Omental fat pad (tissue), 4 donors: ENCODE measurements around the gene TIMM21. TPM values are rescaled to one million over a fixed set of nuclear protein-coding genes. Genes with fewer than 3 reads are reported as not detected.

ENCODE experiments used
- ATAC-seq: fragments of 150-250 bp; one replicate; pipeline ENCODE4 v1.9.1; 2016; ENCODE audit warnings: mild to moderate bottlenecking, moderate library complexity; ENCODE audit not compliant: low FRiP score
- DNase-seq: peaks from one replicate; pipeline ENCODE4 v3.0.0-alpha.2; 2019; ENCODE audit warnings: low spot score
- CTCF ChIP-seq, 3 donors: fragments of 450-650 bp; IDR thresholded peaks; one replicate each; pipeline ENCODE4 v1.5.1; 2016 to 2017; ENCODE audit warnings: antibody characterized with exemption in 3 of 3, mild to moderate bottlenecking in 3 of 3, moderate library complexity in 2 of 3
- total RNA-seq, 4 donors: library from RNA; depleted of rRNA; stranded (reverse); fragments of >200 nt; gene quantifications; one replicate each; pipeline ENCODE4 v1.1.0, GENCODE V29; 2016

TIMM21 gene
- total RNA-seq, 4 donors from 2014 or later: 33.9 to 44.5 (median 38.8) TPM

- TF ChIP-seq CTCF (IDR thresholded peaks at IDR 0.05): no peak
- no peak for DNase-seq
- ATAC-seq: no peak
Observed at GRCh38 chr18:74132201-74132600, 16.1 kb upstream of the TIMM21 start.

- no peak for TF ChIP-seq CTCF (IDR thresholded peaks at IDR 0.05)
- ATAC-seq: no peak
- DNase-seq: no peak
Observed at GRCh38 chr18:74137920-74138538, 10.3 kb upstream of the TIMM21 start.

GRCh38 chr18:74139411-74139810 is 8.9 kb upstream of the TIMM21 start:
- DNase-seq: no peak
- no peak for ATAC-seq

GRCh38 chr18:74139888-74140287 is 8.4 kb upstream of the TIMM21 start:
- no peak for TF ChIP-seq CTCF (IDR thresholded peaks at IDR 0.05)
- DNase-seq (no peak), ATAC-seq (no peak)

More at GRCh38 chr18:74139411-74139810, 8.9 kb upstream of the TIMM21 start:
- no peak for TF ChIP-seq CTCF (IDR thresholded peaks at IDR 0.05)

- TF ChIP-seq CTCF (IDR thresholded peaks at IDR 0.05): no peak
- ATAC-seq: no peak
- DNase-seq: no peak
Observed at GRCh38 chr18:74140582-74140981, 7.7 kb upstream of the TIMM21 start.

- ATAC-seq (no peak), DNase-seq (no peak)
- TF ChIP-seq CTCF (IDR thresholded peaks at IDR 0.05): no peak
Observed at GRCh38 chr18:74141667-74142066, 6.7 kb upstream of the TIMM21 start.

GRCh38 chr18:74142252-74142651 is 6.1 kb upstream of the TIMM21 start:
- TF ChIP-seq CTCF (IDR thresholded peaks at IDR 0.05): no peak
- ATAC-seq: no peak
- no peak for DNase-seq
